Trophoblast cell (in vitro differentiated cells and primary cell): ENCODE data around the gene TMEM245.

Experiments used
- DNase-seq, 2 donors: peaks; one replicate each; pipeline ENCODE4 v3.0.0-alpha.2; 2016
- H2AFZ ChIP-seq: 2 replicates; pipeline ENCODE4 v1.6.1; 2013; ENCODE audit warnings: low read length, moderate library complexity, mild to moderate bottlenecking; ENCODE audit not compliant: insufficient read depth, poor library complexity
- H2AK5ac ChIP-seq: 2 replicates; pipeline ENCODE4 v1.6.1; 2013; ENCODE audit warnings: mild to moderate bottlenecking, low read length
- H2BK120ac ChIP-seq: 2 replicates; pipeline ENCODE4 v1.6.1; 2013; ENCODE audit warnings: low read length, mild to moderate bottlenecking, moderate library complexity; ENCODE audit not compliant: insufficient read depth, poor library complexity
- H2BK12ac ChIP-seq: 2 replicates; pipeline ENCODE4 v1.6.1; 2013; ENCODE audit warnings: mild to moderate bottlenecking, low read length, moderate library complexity
- H2BK5ac ChIP-seq: 2 replicates; pipeline ENCODE4 v1.6.1; 2013; ENCODE audit warnings: low read length, low read depth, moderate library complexity, mild to moderate bottlenecking; ENCODE audit not compliant: poor library complexity
- H3K14ac ChIP-seq: 2 replicates; pipeline ENCODE4 v1.6.1; 2013; ENCODE audit warnings: mild to moderate bottlenecking, low read length
- H3K18ac ChIP-seq: 2 replicates; pipeline ENCODE4 v1.6.1; 2013; ENCODE audit warnings: mild to moderate bottlenecking, low read length
- H3K23ac ChIP-seq: 2 replicates; pipeline ENCODE4 v1.6.1; 2013; ENCODE audit warnings: low read length
- H3K27ac ChIP-seq: 2 replicates; pipeline ENCODE4 v1.5.1; 2013; ENCODE audit warnings: low read depth, mild to moderate bottlenecking, inconsistent platforms, low read length, moderate library complexity
- H3K27me3 ChIP-seq: 2 replicates; pipeline ENCODE4 v1.6.1; 2013; ENCODE audit warnings: inconsistent platforms, mild to moderate bottlenecking, low read length, moderate library complexity; ENCODE audit not compliant: insufficient read depth
- H3K36me3 ChIP-seq, 2 experiments: 1 replicate in 1 of 2; 2 replicates in 1 of 2; pipeline ENCODE4 v1.6.1; 2013; ENCODE audit warnings: low read length in 2 of 2, mild to moderate bottlenecking in 2 of 2, moderate library complexity in 1 of 2; ENCODE audit not compliant: insufficient read depth in 2 of 2, control insufficient read depth in 1 of 2
- H3K4ac ChIP-seq: 2 replicates; pipeline ENCODE4 v1.6.1; 2013; ENCODE audit warnings: low read depth, mild to moderate bottlenecking, low read length, moderate library complexity
- H3K4me1 ChIP-seq, 2 experiments: 1 replicate in 1 of 2; 2 replicates in 1 of 2; pipeline ENCODE4 v1.6.1; 2013; ENCODE audit warnings: low read length in 2 of 2, mild to moderate bottlenecking in 2 of 2, moderate library complexity in 1 of 2; ENCODE audit not compliant: insufficient read depth in 2 of 2, control insufficient read depth in 1 of 2
- H3K4me2 ChIP-seq: 2 replicates; pipeline ENCODE4 v1.6.1; 2013; ENCODE audit warnings: inconsistent platforms, mild to moderate bottlenecking, low read length, moderate library complexity
- H3K4me3 ChIP-seq: 2 replicates; pipeline ENCODE4 v1.5.1; 2013; ENCODE audit warnings: mild to moderate bottlenecking, low read depth, low read length, inconsistent platforms
- H3K79me1 ChIP-seq: one replicate; pipeline ENCODE4 v1.6.1; 2013; ENCODE audit warnings: low read length
- H3K79me2 ChIP-seq: 2 replicates; pipeline ENCODE4 v1.6.1; 2013; ENCODE audit warnings: low read length, mild to moderate bottlenecking; ENCODE audit not compliant: control insufficient read depth, insufficient read depth, poor library complexity
- H3K9ac ChIP-seq: 2 replicates; pipeline ENCODE4 v1.6.1; 2013; ENCODE audit warnings: mild to moderate bottlenecking, low read length
- H3K9me3 ChIP-seq: 2 replicates; pipeline ENCODE4 v1.6.1; 2013; ENCODE audit warnings: low read depth, mild to moderate bottlenecking, control low read depth, inconsistent platforms, low read length; ENCODE audit not compliant: insufficient read depth
- H4K12ac ChIP-seq: 2 replicates; pipeline ENCODE4 v1.6.1; 2013; ENCODE audit warnings: low read depth, mild to moderate bottlenecking, low read length, moderate library complexity
- H4K8ac ChIP-seq: 2 replicates; pipeline ENCODE4 v1.6.1; 2013; ENCODE audit warnings: low read depth, mild to moderate bottlenecking, low read length, moderate library complexity
- H4K91ac ChIP-seq: one replicate; pipeline ENCODE4 v1.6.1; 2013; ENCODE audit warnings: low read depth, mild to moderate bottlenecking, low read length, moderate library complexity
- WGBS: extraction: QIAGEN DNeasy Blood & Tissue Kit; methylation state at CpG from one replicate; pipeline ENCODE4 v1.1.7; 2013; ENCODE audit warnings: missing lambda C conversion rate; ENCODE audit not compliant: insufficient read length, insufficient coverage; ENCODE audit errors: extremely low coverage; 5-methylcytosine and 5-hydroxymethylcytosine counted together

TMEM245 gene

DNA sequence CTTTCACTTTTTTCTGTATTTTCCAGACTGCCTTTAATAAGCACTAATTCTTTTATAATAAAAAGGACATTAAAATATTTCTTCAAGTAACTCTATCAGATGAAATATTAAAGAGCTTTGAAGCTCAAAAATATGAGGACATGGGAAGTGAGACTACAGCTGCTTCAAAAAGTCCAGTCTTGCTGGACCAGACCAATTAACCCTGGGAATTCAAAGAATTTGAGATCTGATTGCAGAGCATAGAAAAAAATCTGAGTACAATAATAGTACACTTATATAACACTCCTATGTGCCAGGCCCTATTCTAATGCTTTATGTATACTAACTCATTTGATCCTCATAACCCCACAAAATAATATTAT, 9.8 kb downstream of the TMEM245 start:
- peak; percentile 8 to 63 for DNase-seq
- Histone ChIP-seq H2BK120ac (no peak overlapping the region), H3K4me3 (no peak overlapping the region), H2AFZ (no peak overlapping the region), H3K79me2 (peaks cover 7% of the 10 kb centered on the region), H3K9me3 (no peaks in the 10 kb centered on the region), H3K79me1 (peaks cover 2% of the 10 kb centered on the region), H4K8ac (no peak overlapping the region), H2BK5ac (no peak overlapping the region), H3K18ac (no peak overlapping the region), H4K91ac (no peak overlapping the region), H3K27me3 (no peaks in the 10 kb centered on the region), H3K23ac (no peak overlapping the region), H2BK12ac (no peak overlapping the region), H3K27ac (peak overlapping the region; percentile 69), H3K4ac (no peak overlapping the region), H3K14ac (no peak overlapping the region), H3K4me1 (peaks cover 0 to 4% of the 10 kb centered on the region in 2 experiments), H3K9ac (no peak overlapping the region), H3K36me3 (peaks cover 0 to 2% of the 10 kb centered on the region in 2 experiments), H3K4me2 (no peak overlapping the region), H4K12ac (no peak overlapping the region), H2AK5ac (no peak overlapping the region)

GRCh38 chr9:109108318-109108717, 11.4 kb downstream of the TMEM245 start:
- Histone ChIP-seq H3K4ac (no peak overlapping the region), H2BK5ac (no peak overlapping the region), H3K4me2 (no peak overlapping the region), H4K8ac (no peak overlapping the region), H3K9ac (no peak overlapping the region), H2BK120ac (no peak overlapping the region), H3K79me1 (peaks cover 2% of the 10 kb centered on the region), H3K4me1 (peaks cover 0 to 4% of the 10 kb centered on the region in 2 experiments), H3K27me3 (no peaks in the 10 kb centered on the region), H3K4me3 (no peak overlapping the region), H3K23ac (no peak overlapping the region), H2AFZ (no peak overlapping the region), H3K79me2 (peaks cover 5% of the 10 kb centered on the region), H3K18ac (no peak overlapping the region), H4K91ac (no peak overlapping the region), H4K12ac (no peak overlapping the region), H2AK5ac (no peak overlapping the region), H3K27ac (no peak overlapping the region), H2BK12ac (no peak overlapping the region), H3K14ac (no peak overlapping the region), H3K36me3 (peaks cover 2 to 6% of the 10 kb centered on the region in 2 experiments), H3K9me3 (no peaks in the 10 kb centered on the region)
- DNase-seq = no peak
- no CpG with 5 or more reads among the region's 4 CpGs for WGBS

- peak; percentile 32 to 70 for DNase-seq
- no peak overlapping the region for H3K4me2 ChIP-seq
- H3K14ac ChIP-seq = no peak overlapping the region
- no peaks in the 10 kb centered on the region for H3K9me3 ChIP-seq
- H3K79me2 ChIP-seq = peaks cover 4% of the 10 kb centered on the region
- H2BK12ac ChIP-seq = no peak overlapping the region
- H3K18ac ChIP-seq = no peak overlapping the region
- H2BK120ac ChIP-seq = no peak overlapping the region
- H2BK5ac ChIP-seq = no peak overlapping the region
- H3K36me3 ChIP-seq = peaks cover 2 to 6% of the 10 kb centered on the region in 2 experiments
- no peak overlapping the region for H4K91ac ChIP-seq
- H3K79me1 ChIP-seq = peaks cover 3% of the 10 kb centered on the region
- H3K27ac ChIP-seq = peak overlapping the region; percentile 39
- no peak overlapping the region for H3K4me3 ChIP-seq
- H3K9ac ChIP-seq = no peak overlapping the region
- no peak overlapping the region for H2AFZ ChIP-seq
- no CpG with 5 or more reads among the region's 4 CpGs for WGBS
- no peaks in the 10 kb centered on the region for H3K27me3 ChIP-seq
- peak overlapping the region; percentile 62 for H3K4ac ChIP-seq
- H3K23ac ChIP-seq = no peak overlapping the region
- H4K12ac ChIP-seq = no peak overlapping the region
- no peak overlapping the region for H4K8ac ChIP-seq
- H2AK5ac ChIP-seq = peak overlapping the region; percentile 10
- peaks cover 0 to 4% of the 10 kb centered on the region in 2 experiments for H3K4me1 ChIP-seq
Observed at GRCh38 chr9:109107402-109108240, 12.1 kb downstream of the TMEM245 start.

GRCh38 chr9:109101810-109102209, 17.9 kb downstream of the TMEM245 start:
- no peak overlapping the region for H3K9ac ChIP-seq
- peak overlapping the region; percentile 47 for H3K27ac ChIP-seq
- no CpG with 5 or more reads among the region's 3 CpGs for WGBS
- no peak overlapping the region for H4K12ac ChIP-seq
- H2AFZ ChIP-seq = no peak overlapping the region
- H3K36me3 ChIP-seq = peaks cover 2 to 6% of the 10 kb centered on the region in 2 experiments
- H3K79me1 ChIP-seq = peaks cover 5% of the 10 kb centered on the region
- H3K4ac ChIP-seq = no peak overlapping the region
- no peak overlapping the region for H3K4me3 ChIP-seq
- H4K91ac ChIP-seq = no peak overlapping the region
- no peaks in the 10 kb centered on the region for H3K9me3 ChIP-seq
- H3K18ac ChIP-seq = no peak overlapping the region
- peak; percentile 4 to 60 for DNase-seq
- no peak overlapping the region for H3K14ac ChIP-seq
- no peak overlapping the region for H3K23ac ChIP-seq
- H2AK5ac ChIP-seq = no peak overlapping the region
- no peak overlapping the region for H2BK12ac ChIP-seq
- H3K27me3 ChIP-seq = no peaks in the 10 kb centered on the region
- H3K4me1 ChIP-seq = peaks cover 4 to 12% of the 10 kb centered on the region in 2 experiments
- peaks cover 8% of the 10 kb centered on the region for H3K79me2 ChIP-seq
- no peak overlapping the region for H2BK120ac ChIP-seq
- H2BK5ac ChIP-seq = no peak overlapping the region
- H3K4me2 ChIP-seq = no peak overlapping the region
- H4K8ac ChIP-seq = no peak overlapping the region
